GM12864 (cell line): ENCODE results near the gene SCAMP1.

Experiments used
- DNase-seq: peaks from one replicate; pipeline ENCODE4 v3.0.0-alpha.2; 2011; ENCODE audit warnings: low read depth
- H3K4me3 ChIP-seq: 2 replicates; pipeline ENCODE4 v1.5.1; 2011; ENCODE audit warnings: mild to moderate bottlenecking, low read depth, low read length, control low read depth
- CTCF ChIP-seq: IDR thresholded peaks from 2 replicates; pipeline ENCODE4 v1.5.1; 2011; ENCODE audit warnings: low read depth, mild to moderate bottlenecking, moderate library complexity, low read length, control low read depth, inconsistent platforms; ENCODE audit errors: missing control alignments

SCAMP1 gene

GRCh38 chr5:78505860-78506259, 145.4 kb downstream of the SCAMP1 start:
- TF ChIP-seq CTCF, result no peak
- DNase-seq, result no peak
- no peak overlapping the region for H3K4me3 ChIP-seq

- TF ChIP-seq CTCF, result no peak
- no peak for DNase-seq
- H3K4me3 ChIP-seq, result no peak overlapping the region
Measured at GRCh38 chr5:78506261-78507024, 146.0 kb downstream of the SCAMP1 start.

- DNase-seq, result no peak
- H3K4me3 ChIP-seq, result no peak overlapping the region
- TF ChIP-seq CTCF, result no peak
Measured at GRCh38 chr5:78507531-78507930, 147.1 kb downstream of the SCAMP1 start.

GRCh38 chr5:78508186-78508765, 147.9 kb downstream of the SCAMP1 start:
- TF ChIP-seq CTCF, result no peak
- DNase-seq, result no peak
- H3K4me3 ChIP-seq, result no peak overlapping the region

GRCh38 chr5:78509145-78509865, 148.9 kb downstream of the SCAMP1 start:
- no peak for TF ChIP-seq CTCF
- DNase-seq, result no peak
- H3K4me3 ChIP-seq, result no peak overlapping the region

GRCh38 chr5:78509884-78510769, 149.7 kb downstream of the SCAMP1 start:
- TF ChIP-seq CTCF, result no peak
- H3K4me3 ChIP-seq, result peak overlapping the region; percentile 44
- DNase-seq, result no peak
